ENCODE measurements around the gene NYAP1. TPM values are rescaled to one million over a fixed set of nuclear protein-coding genes. Genes with fewer than 3 reads are reported as not detected.

The NYAP1 gene
- total RNA-seq, 1 donor from 2014 or later = 1.2 TPM

DNA sequence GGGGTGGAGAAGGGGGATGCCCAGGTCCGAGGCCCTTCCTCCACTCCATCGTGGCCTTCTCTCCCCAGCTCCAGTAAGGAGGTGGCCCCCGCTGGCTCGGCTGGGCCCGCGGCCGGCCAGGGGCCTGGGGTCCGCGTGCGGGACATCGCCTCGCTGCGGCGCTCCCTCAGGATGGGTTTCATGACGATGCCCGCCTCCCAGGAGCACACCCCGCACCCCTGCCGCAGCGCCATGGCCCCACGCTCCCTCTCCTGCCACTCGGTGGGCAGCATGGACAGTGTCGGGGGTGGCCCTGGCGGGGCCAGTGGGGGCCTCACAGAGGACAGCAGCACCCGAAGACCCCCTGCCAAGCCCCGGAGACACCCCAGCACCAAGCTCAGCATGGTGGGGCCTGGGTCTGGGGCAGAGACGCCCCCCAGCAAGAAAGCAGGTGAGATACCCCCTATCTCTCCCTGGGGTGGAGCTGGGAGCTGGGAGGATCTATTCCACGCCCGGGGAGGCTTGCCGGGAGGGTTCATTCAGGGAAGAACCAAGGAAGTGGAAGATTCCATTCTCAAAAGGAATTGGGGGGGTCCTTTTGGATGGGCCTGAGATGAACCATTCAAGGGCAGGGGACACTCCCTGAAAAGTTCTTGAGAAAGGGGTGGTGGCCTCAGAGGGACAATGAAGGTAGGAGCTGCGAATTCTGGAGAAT is 3.2 kb downstream of the NYAP1 start:
- Histone ChIP-seq H3K4me3 (no peak overlapping the region), H3K27me3 (peaks cover 9% of the 10 kb centered on the region), H3K79me2 (ENCODE audit: low read depth) (no peaks in the 10 kb centered on the region), H3K9ac (no peak overlapping the region), H3K36me3 (no peaks in the 10 kb centered on the region), H3K4me1 (peaks cover 32% of the 10 kb centered on the region), H4K20me1 (ENCODE audit: low read depth) (peaks cover 4% of the 10 kb centered on the region), H3K4me2 (peak overlapping the region; percentile 31), H3K9me3 (ENCODE audit: low read depth) (no peaks in the 10 kb centered on the region), H2AFZ (replicated peaks) (no peak overlapping the region), H3F3A (ENCODE audit: low read depth) (peaks cover 12% of the 10 kb centered on the region), H3K27ac (no peak overlapping the region)
- Mint-ChIP-seq H3K27me3 (ENCODE audit: insufficient read depth, low read depth) (peaks cover 2% of the 10 kb centered on the region), H3K4me3 (no peak overlapping the region), H3K27ac (peak overlapping the region; percentile 82), H3K9me3 (no peaks in the 10 kb centered on the region), H3K36me3 (peaks cover 6% of the 10 kb centered on the region), H3K4me1 (peaks cover 64% of the 10 kb centered on the region)
- DNase-seq (ENCODE audit: low spot score) = peak; percentile 59
- TF ChIP-seq, protein P1, sequence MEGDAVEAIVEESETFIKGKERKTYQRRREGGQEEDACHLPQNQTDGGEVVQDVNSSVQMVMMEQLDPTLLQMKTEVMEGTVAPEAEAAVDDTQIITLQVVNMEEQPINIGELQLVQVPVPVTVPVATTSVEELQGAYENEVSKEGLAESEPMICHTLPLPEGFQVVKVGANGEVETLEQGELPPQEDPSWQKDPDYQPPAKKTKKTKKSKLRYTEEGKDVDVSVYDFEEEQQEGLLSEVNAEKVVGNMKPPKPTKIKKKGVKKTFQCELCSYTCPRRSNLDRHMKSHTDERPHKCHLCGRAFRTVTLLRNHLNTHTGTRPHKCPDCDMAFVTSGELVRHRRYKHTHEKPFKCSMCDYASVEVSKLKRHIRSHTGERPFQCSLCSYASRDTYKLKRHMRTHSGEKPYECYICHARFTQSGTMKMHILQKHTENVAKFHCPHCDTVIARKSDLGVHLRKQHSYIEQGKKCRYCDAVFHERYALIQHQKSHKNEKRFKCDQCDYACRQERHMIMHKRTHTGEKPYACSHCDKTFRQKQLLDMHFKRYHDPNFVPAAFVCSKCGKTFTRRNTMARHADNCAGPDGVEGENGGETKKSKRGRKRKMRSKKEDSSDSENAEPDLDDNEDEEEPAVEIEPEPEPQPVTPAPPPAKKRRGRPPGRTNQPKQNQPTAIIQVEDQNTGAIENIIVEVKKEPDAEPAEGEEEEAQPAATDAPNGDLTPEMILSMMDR (IDR thresholded peaks at IDR 0.05) = no peak
- no peak for TF ChIP-seq EZH2 (IDR thresholded peaks at IDR 0.05)
- no peak for TF ChIP-seq EZH2phosphoT487 (IDR thresholded peaks at IDR 0.05)

DNA sequence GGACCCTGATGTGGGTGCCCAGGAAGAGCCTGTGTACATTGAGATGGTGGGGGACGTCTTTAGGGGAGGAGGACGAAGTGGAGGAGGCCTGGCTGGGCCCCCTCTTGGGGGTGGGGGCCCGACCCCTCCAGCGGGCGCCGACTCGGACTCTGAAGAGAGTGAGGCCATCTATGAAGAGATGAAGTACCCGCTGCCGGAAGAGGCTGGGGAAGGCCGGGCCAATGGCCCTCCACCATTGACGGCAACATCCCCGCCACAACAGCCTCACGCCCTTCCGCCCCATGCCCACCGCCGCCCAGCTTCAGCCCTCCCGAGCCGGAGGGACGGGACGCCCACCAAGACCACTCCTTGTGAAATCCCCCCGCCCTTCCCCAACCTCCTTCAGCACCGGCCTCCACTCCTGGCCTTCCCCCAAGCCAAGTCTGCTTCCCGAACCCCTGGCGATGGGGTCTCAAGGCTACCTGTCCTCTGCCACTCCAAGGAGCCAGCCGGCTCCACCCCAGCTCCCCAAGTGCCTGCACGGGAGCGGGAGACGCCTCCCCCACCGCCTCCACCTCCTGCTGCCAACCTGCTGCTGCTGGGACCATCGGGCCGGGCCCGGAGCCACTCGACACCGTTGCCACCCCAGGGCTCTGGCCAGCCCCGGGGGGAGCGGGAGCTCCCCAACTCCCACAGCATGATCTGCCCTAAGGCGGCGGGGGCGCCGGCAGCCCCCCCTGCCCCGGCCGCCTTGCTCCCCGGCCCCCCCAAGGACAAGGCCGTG is 4.8 kb downstream of the NYAP1 start:
- Mint-ChIP-seq H3K9me3 (no peaks in the 10 kb centered on the region), H3K4me1 (peaks cover 71% of the 10 kb centered on the region), H3K27me3 (ENCODE audit: insufficient read depth, low read depth) (peaks cover 4% of the 10 kb centered on the region), H3K36me3 (peaks cover 8% of the 10 kb centered on the region), H3K27ac (peak overlapping the region; percentile 72), H3K4me3 (no peak overlapping the region)
- no peak for DNase-seq (ENCODE audit: low spot score)
- no peak overlapping the region for H3K27ac ChIP-seq
- H3K79me2 ChIP-seq (ENCODE audit: low read depth) = no peaks in the 10 kb centered on the region
- H4K20me1 ChIP-seq (ENCODE audit: low read depth) = peaks cover 4% of the 10 kb centered on the region
- H3K36me3 ChIP-seq = no peaks in the 10 kb centered on the region
- peaks cover 37% of the 10 kb centered on the region for H3K4me1 ChIP-seq
- no peak overlapping the region for H2AFZ ChIP-seq (replicated peaks)
- H3F3A ChIP-seq (ENCODE audit: low read depth) = peaks cover 4% of the 10 kb centered on the region
- H3K9me3 ChIP-seq (ENCODE audit: low read depth) = no peaks in the 10 kb centered on the region
- H3K4me2 ChIP-seq = no peak overlapping the region
- no peak overlapping the region for H3K4me3 ChIP-seq
- peaks cover 13% of the 10 kb centered on the region for H3K27me3 ChIP-seq
- no peak overlapping the region for H3K9ac ChIP-seq
- TF ChIP-seq EZH2phosphoT487 (IDR thresholded peaks at IDR 0.05) (no peak), EZH2 (IDR thresholded peaks at IDR 0.05) (no peak)
- TF ChIP-seq, protein P1 (IDR thresholded peaks at IDR 0.05) = no peak

DNA sequence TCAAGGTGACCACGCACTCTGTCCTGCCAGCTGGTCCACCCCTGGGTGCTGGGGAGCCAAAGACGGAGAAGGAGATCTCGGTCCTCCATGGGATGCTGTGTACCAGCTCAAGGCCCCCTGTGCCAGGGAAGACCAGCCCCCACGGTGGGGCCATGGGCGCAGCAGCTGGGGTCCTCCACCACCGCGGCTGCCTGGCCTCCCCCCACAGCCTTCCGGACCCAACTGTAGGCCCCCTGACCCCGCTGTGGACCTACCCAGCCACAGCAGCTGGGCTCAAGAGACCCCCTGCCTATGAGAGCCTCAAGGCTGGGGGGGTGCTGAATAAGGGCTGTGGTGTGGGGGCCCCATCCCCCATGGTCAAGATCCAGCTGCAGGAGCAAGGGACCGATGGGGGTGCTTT is 5.4 kb downstream of the NYAP1 start:
- H4K20me1 ChIP-seq (ENCODE audit: low read depth) = peaks cover 4% of the 10 kb centered on the region
- no peak overlapping the region for H3K9ac ChIP-seq
- H3K36me3 Mint-ChIP-seq = peaks cover 8% of the 10 kb centered on the region
- H3K9me3 ChIP-seq (ENCODE audit: low read depth) = no peaks in the 10 kb centered on the region
- H3K79me2 ChIP-seq (ENCODE audit: low read depth) = no peaks in the 10 kb centered on the region
- H3K27ac Mint-ChIP-seq = peak overlapping the region; percentile 99
- H2AFZ ChIP-seq (replicated peaks) = no peak overlapping the region
- TF ChIP-seq EZH2phosphoT487 (IDR thresholded peaks at IDR 0.05) (no peak), EZH2 (IDR thresholded peaks at IDR 0.05) (no peak)
- TF ChIP-seq, protein P1 (IDR thresholded peaks at IDR 0.05) = no peak
- no peak overlapping the region for H3K4me3 ChIP-seq
- H3K36me3 ChIP-seq = no peaks in the 10 kb centered on the region
- peak overlapping the region; percentile 75 for H3K4me2 ChIP-seq
- H3F3A ChIP-seq (ENCODE audit: low read depth) = peaks cover 4% of the 10 kb centered on the region
- H3K9me3 Mint-ChIP-seq = no peaks in the 10 kb centered on the region
- H3K27me3 ChIP-seq = peaks cover 17% of the 10 kb centered on the region
- H3K4me3 Mint-ChIP-seq = peak overlapping the region; percentile 55
- H3K4me1 Mint-ChIP-seq = peaks cover 73% of the 10 kb centered on the region
- H3K27ac ChIP-seq = no peak overlapping the region
- DNase-seq (ENCODE audit: low spot score) = no peak
- H3K27me3 Mint-ChIP-seq (ENCODE audit: insufficient read depth, low read depth) = peaks cover 4% of the 10 kb centered on the region
- peaks cover 43% of the 10 kb centered on the region for H3K4me1 ChIP-seq
